ENCODE data around the gene KAT2B. TPM values are rescaled to one million over a fixed set of nuclear protein-coding genes. Genes with fewer than 3 reads are reported as not detected.

KAT2B gene
- total RNA-seq, 2 donors from 2014 or later = 19.6 to 27.3 TPM

DNA sequence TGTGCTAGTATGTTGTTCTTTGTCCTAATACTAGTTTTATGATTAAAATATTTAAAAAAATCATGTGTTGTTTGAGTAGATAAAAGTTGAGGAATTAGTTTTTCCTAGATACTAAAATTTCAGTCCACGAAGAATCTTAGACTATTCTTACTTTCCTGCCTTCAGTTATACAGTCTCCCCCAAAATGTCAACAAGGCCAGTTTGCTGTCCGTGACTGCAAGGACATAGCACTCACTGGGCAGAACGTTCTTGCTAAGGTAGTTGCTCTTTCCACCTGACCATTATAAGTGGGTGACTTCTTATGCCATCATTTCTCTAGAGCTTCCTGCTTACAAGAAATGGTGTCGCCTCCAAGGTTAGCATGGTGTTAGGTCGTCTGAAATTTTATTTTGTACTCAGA is 32.8 kb downstream of the KAT2B start:
- DNase-seq (ENCODE audit: low spot score in 2 of 2) = no peak
- peaks cover 4 to 5% of the 10 kb centered on the region in 2 donors for H3K9me3 Mint-ChIP-seq
- H3K27ac Mint-ChIP-seq = no peak overlapping the region
- peaks cover 0 to 5% of the 10 kb centered on the region in 2 donors for H3K36me3 Mint-ChIP-seq
- ATAC-seq = no peak

DNA sequence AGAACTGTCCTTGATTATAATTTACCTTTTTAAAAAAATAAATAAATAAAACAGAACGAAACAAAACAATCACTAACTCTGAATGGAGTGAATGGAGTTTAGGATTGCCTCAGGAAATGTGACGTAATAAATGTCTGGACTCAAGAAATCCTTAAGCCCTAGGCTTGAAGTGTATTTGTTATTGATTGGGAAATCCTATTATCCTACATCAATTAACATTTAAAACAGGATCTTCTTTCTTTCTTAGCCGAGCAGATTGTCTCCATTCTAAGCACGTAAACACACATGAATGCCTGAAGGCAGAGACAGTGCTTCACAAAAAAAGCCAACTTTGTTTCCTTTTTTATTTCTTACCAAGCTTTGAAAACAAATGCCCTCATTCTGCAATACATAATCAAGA is 33.4 kb downstream of the KAT2B start:
- ATAC-seq (no peak), DNase-seq (ENCODE audit: low spot score in 2 of 2) (no peak)
- H3K27ac Mint-ChIP-seq = no peak overlapping the region
- no peaks in the 10 kb centered on the region for H3K9me3 Mint-ChIP-seq
- H3K36me3 Mint-ChIP-seq = no peaks in the 10 kb centered on the region

DNA sequence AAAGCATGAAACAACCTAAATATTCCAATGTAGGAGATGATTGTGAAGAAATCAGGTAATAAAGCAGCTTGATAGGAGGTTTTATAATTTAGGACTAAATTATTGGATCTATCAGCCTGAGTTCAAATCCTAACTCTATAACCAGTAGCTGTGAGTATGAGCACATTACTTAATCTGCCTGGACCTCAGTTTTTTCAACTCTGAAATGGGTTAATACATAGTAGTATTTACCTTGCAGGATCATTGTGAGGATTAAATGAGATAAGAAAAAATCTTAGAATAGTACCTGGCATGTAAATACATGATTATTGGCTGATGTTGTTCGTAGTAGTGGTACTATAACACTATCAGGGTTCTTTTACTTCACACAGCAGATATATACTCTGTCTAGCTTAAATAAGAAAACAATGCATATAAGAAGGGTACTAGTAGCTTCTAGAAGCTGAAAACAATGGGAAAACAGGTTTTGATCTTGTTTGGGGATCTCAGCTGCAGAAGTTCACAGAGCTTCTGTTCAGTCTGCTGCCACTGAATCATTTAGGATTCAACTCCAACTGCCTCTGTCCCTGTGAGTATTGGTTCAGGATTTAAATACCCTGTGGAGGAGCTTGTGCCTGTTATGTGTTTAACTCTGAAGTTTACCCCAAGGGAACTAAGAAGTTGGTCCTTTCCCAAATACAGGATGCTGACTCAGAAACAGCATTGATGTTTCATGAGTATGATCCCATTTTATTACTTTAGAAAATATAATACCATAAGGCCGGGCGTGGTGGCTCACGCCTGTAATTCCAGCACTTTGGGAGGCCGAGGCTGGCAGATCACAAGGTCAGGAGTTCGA is 34.2 kb downstream of the KAT2B start:
- Mint-ChIP-seq H3K27ac (no peak overlapping the region), H3K9me3 (no peaks in the 10 kb centered on the region), H3K36me3 (no peaks in the 10 kb centered on the region)
- ATAC-seq = no peak
- DNase-seq (ENCODE audit: low spot score in 2 of 2) = no peak

DNA sequence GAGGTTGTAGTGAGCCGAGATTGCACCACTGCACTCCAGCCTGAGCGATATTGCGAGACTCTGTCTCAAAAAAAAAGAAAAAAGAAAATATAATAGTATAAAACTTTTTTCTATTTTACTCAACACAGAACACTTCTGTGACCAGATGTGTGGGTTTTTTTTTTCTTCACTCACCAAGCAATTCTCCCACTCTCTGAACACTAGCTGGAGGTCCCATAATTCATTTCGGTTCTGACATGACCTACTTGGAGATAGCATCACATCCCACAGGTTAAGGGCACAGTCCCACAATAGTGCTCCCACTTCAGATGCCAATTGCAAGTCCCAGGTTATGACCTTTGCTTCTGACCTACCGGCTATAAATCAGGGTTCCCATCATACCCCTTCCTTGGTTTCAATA is 35.0 kb downstream of the KAT2B start:
- Mint-ChIP-seq H3K9me3 (no peaks in the 10 kb centered on the region), H3K36me3 (no peaks in the 10 kb centered on the region), H3K27ac (no peak overlapping the region)
- no peak for DNase-seq (ENCODE audit: low spot score in 2 of 2)
- ATAC-seq = no peak

DNA sequence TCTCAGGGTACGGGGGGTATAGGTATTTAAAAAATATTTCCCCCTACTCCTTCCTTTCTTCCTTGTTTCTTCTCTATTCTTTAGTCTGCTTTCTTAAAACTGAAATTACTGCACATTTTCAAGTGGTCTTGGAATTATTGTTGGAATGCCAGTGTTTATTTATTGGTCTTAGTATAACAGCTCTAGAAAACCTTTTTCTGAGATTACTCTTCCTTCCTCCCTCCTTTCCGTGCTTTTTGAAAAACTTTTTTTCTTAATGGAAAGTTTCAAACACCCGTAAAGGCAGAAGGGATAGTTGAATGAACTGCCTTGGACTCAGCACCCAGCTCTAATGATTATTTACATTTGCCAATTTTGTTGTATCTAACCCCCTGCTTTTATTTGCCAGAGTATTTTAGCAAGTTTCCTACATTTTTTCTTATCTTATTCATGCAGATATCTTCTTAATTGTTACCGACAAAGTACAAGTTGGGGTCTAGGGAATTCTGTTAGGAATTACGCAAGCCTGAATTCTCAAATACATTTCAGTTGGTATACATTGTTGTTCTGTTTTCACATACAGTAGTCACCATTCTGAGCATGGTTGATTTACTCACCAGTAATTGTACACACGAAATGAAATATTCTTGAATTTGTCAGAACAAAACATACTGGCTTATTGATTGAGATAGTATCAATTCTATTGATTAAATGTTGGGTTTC is 36.2 kb downstream of the KAT2B start:
- Mint-ChIP-seq H3K36me3 (no peaks in the 10 kb centered on the region), H3K9me3 (no peaks in the 10 kb centered on the region), H3K27ac (peak overlapping the region in 1 of 2 donors; percentile 8)
- DNase-seq (ENCODE audit: low spot score in 2 of 2) (no peak), ATAC-seq (no peak)

DNA sequence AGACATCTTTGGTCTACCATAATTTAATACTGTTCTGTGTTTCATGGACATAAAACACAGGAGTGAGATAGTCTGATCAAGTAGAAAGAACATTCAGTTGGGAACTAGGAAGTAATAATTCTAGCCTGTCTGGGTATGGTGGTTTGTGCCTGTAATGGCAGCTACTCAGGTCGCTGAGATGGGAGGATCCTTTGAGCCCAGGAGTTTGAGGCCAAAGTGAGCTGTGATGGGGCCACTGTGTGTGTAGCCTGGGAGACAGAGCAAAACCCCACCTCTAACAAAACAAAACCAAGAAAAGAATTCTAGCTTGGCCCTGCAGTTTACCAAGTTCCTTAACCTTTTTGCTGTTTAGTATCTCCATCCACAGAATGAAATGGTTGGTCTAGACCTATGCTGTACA is 36.8 kb downstream of the KAT2B start:
- no peaks in the 10 kb centered on the region for H3K9me3 Mint-ChIP-seq
- ATAC-seq (no peak), DNase-seq (ENCODE audit: low spot score in 2 of 2) (no peak)
- H3K27ac Mint-ChIP-seq = peak overlapping the region in 1 of 2 donors; percentile 8
- no peaks in the 10 kb centered on the region for H3K36me3 Mint-ChIP-seq

DNA sequence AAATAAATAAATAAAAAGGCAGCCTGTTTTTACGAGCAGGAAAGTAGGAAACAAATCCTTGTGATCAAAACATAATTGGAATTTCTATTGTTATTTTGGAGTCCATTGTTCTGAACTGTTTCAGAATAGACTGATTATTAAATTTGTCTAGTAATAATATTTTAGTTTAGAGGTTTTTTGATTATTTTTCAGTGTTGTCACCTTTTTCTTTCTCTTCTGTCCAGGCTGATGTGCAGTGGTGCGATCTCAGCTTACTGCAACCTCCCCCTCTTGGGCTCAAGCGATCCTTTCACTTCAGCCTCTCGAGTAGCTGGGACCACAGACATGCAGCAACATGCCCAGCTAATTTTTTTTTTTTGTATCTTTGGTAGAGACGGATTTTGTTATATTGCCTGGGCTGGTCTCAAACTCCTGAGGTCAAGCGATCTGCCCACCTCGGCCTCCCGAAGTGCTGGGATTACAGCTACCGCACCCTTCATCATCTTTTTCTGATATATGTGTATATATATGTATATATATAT is 38.0 kb downstream of the KAT2B start:
- Mint-ChIP-seq H3K27ac (no peak overlapping the region), H3K9me3 (peaks cover 0 to under 1% of the 10 kb centered on the region in 2 donors), H3K36me3 (no peaks in the 10 kb centered on the region)
- DNase-seq (ENCODE audit: low spot score in 2 of 2) (no peak), ATAC-seq (no peak)

DNA sequence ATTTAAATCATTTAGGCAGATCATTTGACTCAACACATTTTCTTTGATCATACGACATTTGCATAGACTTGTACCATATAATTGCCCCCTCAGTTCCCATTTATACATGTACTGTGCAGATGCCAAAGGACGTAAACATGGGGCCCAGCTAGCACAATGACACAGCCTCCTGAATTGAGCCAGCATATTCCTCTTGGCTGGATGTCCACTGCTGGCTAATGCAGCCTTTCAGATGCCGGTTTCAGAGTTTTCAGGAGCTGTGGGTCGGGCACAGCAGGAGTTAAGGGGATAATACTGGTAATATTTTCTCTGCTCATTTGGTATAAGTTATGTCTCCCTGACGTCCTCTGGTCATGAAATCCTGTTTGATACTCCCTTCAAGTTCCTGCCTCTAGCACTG is 39.4 kb downstream of the KAT2B start:
- Mint-ChIP-seq H3K27ac (no peak overlapping the region), H3K36me3 (no peaks in the 10 kb centered on the region), H3K9me3 (peaks cover 0 to 4% of the 10 kb centered on the region in 2 donors)
- DNase-seq (ENCODE audit: low spot score in 2 of 2) (no peak), ATAC-seq (no peak)

DNA sequence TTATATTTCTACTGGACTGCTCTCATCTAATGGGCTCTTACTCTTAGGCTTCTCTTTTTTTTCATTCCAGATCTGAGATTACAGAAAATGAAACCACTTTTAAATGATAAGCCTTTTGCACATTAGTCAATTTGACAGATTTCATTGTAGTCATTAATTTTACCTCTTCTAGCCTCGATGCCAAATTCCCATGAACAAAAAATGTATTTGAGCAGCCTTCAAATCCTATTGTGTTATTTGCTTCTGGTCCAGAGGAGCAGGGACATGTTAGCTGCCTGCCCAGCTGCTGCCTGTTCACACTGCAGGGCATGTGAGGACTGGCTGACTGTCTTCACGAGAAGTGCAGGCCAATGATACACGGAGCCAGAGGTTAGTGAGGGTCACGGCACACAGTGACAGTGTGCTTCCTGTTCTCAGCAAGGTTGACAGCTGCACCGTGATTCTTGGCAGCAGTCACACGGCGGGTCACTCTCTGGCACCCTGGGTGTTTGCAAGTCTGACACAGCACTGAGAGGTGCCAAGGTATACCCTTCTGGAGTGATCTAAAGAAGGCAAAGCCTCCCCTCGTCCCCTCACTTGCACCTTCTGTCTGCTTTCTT is 40.8 kb downstream of the KAT2B start:
- ATAC-seq (peak; percentile 43 to 78), DNase-seq (ENCODE audit: low spot score in 2 of 2) (no peak)
- peak overlapping the region; percentile 32 to 58 for H3K27ac Mint-ChIP-seq

DNA sequence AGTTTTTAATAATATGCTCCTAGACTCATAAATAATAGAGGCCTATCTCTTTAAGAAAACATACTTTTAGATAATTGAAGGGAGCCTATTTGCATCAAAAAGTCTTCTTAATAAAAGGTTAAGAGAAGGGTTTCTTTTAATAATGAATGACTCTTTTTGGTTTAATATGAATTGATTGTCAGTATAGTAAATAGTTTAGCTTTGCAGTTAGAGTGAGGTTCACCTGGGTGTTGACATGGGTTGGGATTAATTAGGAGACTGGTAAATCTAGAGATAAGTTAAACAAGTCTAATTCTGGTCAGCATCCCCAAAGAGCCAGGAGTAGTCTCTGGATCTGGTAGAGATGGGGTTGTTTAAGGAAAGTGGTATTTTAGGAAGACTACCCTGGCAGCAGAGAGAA is 43.0 kb downstream of the KAT2B start:
- Mint-ChIP-seq H3K9me3 (peaks cover 0 to 4% of the 10 kb centered on the region in 2 donors), H3K27ac (no peak overlapping the region), H3K36me3 (peaks cover 0 to 2% of the 10 kb centered on the region in 2 donors)
- DNase-seq (ENCODE audit: low spot score in 2 of 2) = no peak
- no peak for ATAC-seq

More for the DNA sequence above, 40.8 kb downstream of the KAT2B start:
- no peaks in the 10 kb centered on the region for H3K36me3 Mint-ChIP-seq
- H3K9me3 Mint-ChIP-seq = peaks cover 0 to 4% of the 10 kb centered on the region in 2 donors

DNA sequence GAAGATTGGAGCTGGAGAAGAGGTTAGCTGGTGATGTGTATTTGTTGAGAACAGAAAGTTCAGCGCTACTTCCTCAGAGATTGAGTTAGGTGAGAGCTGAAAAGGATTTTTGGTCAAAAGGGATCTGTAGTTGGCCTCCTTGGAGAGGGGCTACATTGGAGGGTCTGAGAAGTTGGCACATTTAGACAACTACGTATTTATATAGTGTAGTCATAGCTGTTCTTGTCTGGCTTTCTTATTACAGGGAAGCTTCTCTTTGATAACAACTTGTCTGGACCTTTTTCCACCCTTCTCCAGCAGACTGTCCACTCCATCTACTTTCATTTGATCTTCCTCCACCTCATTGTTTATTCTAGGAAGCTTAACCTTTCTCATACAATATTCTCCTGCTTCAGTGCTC is 43.7 kb downstream of the KAT2B start:
- peaks cover 0 to 11% of the 10 kb centered on the region in 2 donors for H3K9me3 Mint-ChIP-seq
- H3K36me3 Mint-ChIP-seq = peaks cover 0 to 9% of the 10 kb centered on the region in 2 donors
- no peak for ATAC-seq
- H3K27ac Mint-ChIP-seq = no peak overlapping the region
- no peak for DNase-seq (ENCODE audit: low spot score in 2 of 2)

DNA sequence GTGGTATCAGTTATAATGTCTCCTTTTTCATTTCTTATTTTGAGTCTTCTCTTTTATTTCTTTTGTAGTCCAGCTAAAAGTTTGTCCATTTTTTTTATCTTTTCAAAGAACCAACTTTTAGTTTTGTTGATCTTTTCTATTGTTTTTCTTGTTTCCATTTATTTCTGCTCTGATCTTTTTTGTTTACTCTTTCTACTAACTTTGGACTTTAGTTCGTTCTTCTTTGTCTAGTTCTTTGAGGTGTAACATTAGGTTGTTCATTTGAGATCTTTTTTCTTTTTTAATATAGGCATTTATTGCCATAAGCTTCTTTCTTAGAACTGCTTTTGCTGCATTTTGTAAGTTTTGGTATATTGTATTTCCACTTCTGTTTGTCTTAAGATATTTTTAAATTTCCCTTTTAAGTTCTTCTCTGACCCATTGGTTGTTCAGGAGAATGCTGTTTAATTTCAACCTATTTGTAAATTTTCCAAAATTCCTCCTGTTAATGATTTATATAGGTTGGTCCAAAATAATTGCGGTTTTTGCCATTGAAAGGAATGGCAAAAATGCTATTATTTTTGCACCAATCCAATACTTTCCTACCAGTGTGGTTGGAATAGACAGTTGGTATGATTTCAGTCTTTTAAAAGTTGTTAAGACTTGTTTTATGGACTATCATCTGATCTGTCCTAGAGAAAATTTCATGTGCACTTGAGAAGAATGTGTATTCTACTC is 51.2 kb downstream of the KAT2B start:
- no peak for ATAC-seq
- H3K36me3 Mint-ChIP-seq = peaks cover 27 to 30% of the 10 kb centered on the region in 2 donors

DNA sequence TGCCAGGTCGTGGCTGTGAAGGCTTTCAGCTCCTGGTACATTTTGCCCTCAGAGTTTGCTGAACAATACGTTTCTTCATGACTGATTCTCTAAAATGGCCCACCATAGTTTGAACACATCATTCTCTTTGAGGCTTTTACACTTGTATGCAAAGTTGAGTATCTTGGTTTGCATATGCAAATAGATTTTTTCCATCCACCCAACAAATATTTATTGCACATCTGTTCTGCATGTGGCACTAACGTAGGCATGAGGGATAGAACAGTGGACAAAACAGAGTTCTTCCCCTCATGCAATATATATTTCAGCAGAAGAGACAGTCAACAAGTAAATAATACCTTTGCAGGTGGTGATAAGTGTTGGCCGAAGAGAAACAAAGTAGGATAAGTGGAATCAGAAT is 55.2 kb downstream of the KAT2B start:
- DNase-seq (ENCODE audit: low spot score in 2 of 2) = no peak
- H3K27ac Mint-ChIP-seq = no peak overlapping the region
- H3K9me3 Mint-ChIP-seq = peaks cover 0 to 6% of the 10 kb centered on the region in 2 donors
- peaks cover 2 to 18% of the 10 kb centered on the region in 2 donors for H3K36me3 Mint-ChIP-seq
- no peak for ATAC-seq

More for the DNA sequence above, 51.2 kb downstream of the KAT2B start:
- DNase-seq (ENCODE audit: low spot score in 2 of 2) = no peak
- peaks cover 0 to 15% of the 10 kb centered on the region in 2 donors for H3K9me3 Mint-ChIP-seq
- peak overlapping the region in 1 of 2 donors; percentile 81 for H3K27ac Mint-ChIP-seq

DNA sequence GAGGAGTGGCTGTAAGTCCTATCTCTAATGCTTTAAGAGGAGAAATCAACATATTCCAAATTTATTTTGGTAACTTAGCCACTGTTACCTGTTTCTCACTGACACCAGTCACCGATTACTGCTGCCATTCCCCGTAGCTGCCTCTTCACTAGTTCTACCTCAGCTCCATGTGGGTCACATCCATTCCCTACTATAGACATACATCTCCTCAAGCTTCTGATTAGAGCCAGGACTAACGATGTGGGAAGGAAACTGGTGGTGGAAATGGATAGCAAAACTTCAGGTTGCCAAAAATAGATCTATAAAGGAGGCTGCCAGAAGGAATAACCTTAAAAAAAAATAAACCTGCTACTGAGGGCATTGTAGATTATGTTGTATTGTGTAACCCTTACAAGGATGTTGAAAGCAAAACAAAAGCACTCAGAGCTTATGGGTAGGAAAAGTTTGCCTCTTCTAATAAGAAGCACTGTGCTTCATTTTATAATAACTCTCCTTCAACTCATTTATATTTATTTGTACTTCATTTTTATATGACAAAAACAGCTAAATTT is 56.0 kb downstream of the KAT2B start:
- Mint-ChIP-seq H3K9me3 (peaks cover 0 to 6% of the 10 kb centered on the region in 2 donors), H3K27ac (no peak overlapping the region), H3K36me3 (peaks cover 0 to 16% of the 10 kb centered on the region in 2 donors)
- DNase-seq (ENCODE audit: low spot score in 2 of 2) = no peak
- no peak for ATAC-seq

DNA sequence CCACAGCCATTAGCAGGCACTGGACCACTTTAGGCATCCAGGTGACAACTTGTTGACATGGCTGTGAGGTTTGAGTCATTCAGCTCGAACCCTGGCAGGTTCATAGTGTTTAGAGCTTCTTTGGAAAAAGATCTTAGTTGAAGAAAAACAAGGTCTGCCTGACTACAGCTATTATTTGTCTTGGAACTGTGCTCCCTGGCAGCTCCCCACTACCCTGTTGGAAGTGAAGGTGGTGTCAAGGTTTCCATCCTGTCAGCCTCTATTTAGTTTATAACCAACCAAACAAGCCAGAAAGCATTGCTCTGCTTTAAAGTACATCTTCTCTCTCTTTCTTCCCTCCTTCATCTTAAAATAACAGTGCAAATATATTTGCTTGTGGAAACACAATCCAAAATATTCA is 56.8 kb downstream of the KAT2B start:
- DNase-seq (ENCODE audit: low spot score in 2 of 2) (no peak), ATAC-seq (no peak)
- H3K36me3 Mint-ChIP-seq = peaks cover 0 to 11% of the 10 kb centered on the region in 2 donors
- H3K27ac Mint-ChIP-seq = no peak overlapping the region
- H3K9me3 Mint-ChIP-seq = peaks cover 0 to 6% of the 10 kb centered on the region in 2 donors

DNA sequence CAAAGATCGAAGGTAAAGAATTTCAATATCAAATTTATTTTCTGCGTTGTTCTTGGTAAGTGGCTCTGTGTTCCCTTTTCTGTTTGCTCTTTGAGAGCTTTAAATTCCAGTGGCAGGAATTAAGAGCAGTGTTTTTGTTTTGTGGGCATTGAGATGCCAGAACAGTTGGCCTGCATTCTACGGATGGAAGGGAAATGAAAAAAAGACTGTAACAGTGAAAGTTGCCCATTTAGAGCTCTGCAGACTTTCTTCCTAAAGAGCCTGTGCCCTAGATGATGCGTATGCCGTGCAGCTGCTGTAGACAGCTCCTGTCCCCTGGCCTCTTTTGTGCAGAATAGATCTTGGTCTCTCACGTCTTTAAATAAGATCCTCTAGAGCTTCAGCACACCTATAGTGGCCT is 58.8 kb downstream of the KAT2B start:
- Mint-ChIP-seq H3K27ac (peak overlapping the region in 1 of 2 donors; percentile 85), H3K9me3 (peaks cover 0 to 4% of the 10 kb centered on the region in 2 donors), H3K36me3 (peaks cover 0 to 8% of the 10 kb centered on the region in 2 donors)
- DNase-seq (ENCODE audit: low spot score in 2 of 2) (no peak), ATAC-seq (no peak)

Measured in activated naive CD4-positive, alpha-beta T cell treated with anti-CD3 and anti-CD28 coated beads, Interleukin-2, amount 50 U/mL, for 72 hours (primary cell).